HEK293 (cell line): ENCODE data around the gene STARD3.

Source experiments
- CTCF ChIA-PET: fragments of 350-600 bp; formaldehyde crosslinking; extraction: SDS; loops from one replicate; lab custom pipeline; 2021; ENCODE audit warnings: antibody characterized with exemption; lab: Yijun Ruan, JAX
- POLR2A ChIA-PET: fragments of 300-600 bp; formaldehyde crosslinking; extraction: SDS; loops from one replicate; lab custom pipeline; 2020; ENCODE audit warnings: antibody characterized with exemption, inconsistent platforms; lab: Yijun Ruan, JAX
- H3K27ac ChIP-seq: fragments of 200-500 bp; sonication (Bioruptor generic); 2 replicates; pipeline ENCODE4 v1.5.1; 2014; ENCODE audit warnings: low read depth, low read length, control low read depth, inconsistent platforms; ENCODE audit errors: extremely low read depth
- H3K36me3 ChIP-seq, 2 experiments: fragments of 200-500 bp in 1 of 2; sonication (Bioruptor generic) in 1 of 2; 1 replicate in 1 of 2; 2 replicates in 1 of 2; pipeline ENCODE4 v1.5.1; 2014 to 2017; ENCODE audit warnings: inconsistent platforms in 2 of 2, low read length in 2 of 2; ENCODE audit not compliant: control insufficient read depth in 2 of 2, insufficient read depth in 1 of 2
- H3K4me1 ChIP-seq: fragments of 200-500 bp; sonication (Bioruptor generic); 2 replicates; pipeline ENCODE4 v1.5.1; 2014; ENCODE audit warnings: mild to moderate bottlenecking, low read length, inconsistent platforms; ENCODE audit not compliant: control insufficient read depth, insufficient read depth
- H3K4me3 ChIP-seq: 2 replicates; pipeline ENCODE4 v1.5.1; 2011; ENCODE audit warnings: low read depth, mild to moderate bottlenecking, control low read depth, low read length, moderate library complexity
- H3K9me3 ChIP-seq: fragments of 200-500 bp; sonication (Bioruptor generic); 2 replicates; pipeline ENCODE4 v1.5.1; 2014; ENCODE audit warnings: low read depth, low read length, inconsistent platforms; ENCODE audit not compliant: control insufficient read depth, insufficient read depth
- HOXC10 ChIP-seq: sonication (generic); formaldehyde crosslinking; IDR thresholded peaks from 2 replicates; pipeline ENCODE4 v1.8.1; 2023; ENCODE audit warnings: mild to moderate bottlenecking, missing genetic modification reagents
- PBX3 ChIP-seq: sonication (generic); formaldehyde crosslinking; IDR thresholded peaks from 2 replicates; pipeline ENCODE4 v1.8.1; 2022; ENCODE audit warnings: mild to moderate bottlenecking, moderate library complexity, missing genetic modification reagents
- SP3 ChIP-seq: fragments of 450-650 bp; formaldehyde crosslinking; IDR thresholded peaks from 2 replicates; pipeline ENCODE4 v1.5.1; 2016; ENCODE audit warnings: missing biosample characterization, missing genetic modification characterization
- ZBTB10 ChIP-seq: fragments of 450-650 bp; formaldehyde crosslinking; IDR thresholded peaks from 2 replicates; pipeline ENCODE4 v1.5.1; 2016; ENCODE audit warnings: missing biosample characterization, missing genetic modification characterization
- ZBTB26 ChIP-seq: fragments of 450-650 bp; formaldehyde crosslinking; optimal IDR thresholded peaks from 2 replicates; pipeline ENCODE3; 2016; ENCODE audit warnings: missing biosample characterization, mild to moderate bottlenecking, missing genetic modification characterization
- ZNF112 ChIP-seq: fragments of 450-650 bp; formaldehyde crosslinking; IDR thresholded peaks from 2 replicates; pipeline ENCODE4 v1.5.0; 2017; ENCODE audit warnings: missing biosample characterization, missing genetic modification characterization
- ZNF114 ChIP-seq: fragments of 450-650 bp; formaldehyde crosslinking; IDR thresholded peaks from 2 replicates; pipeline ENCODE4 v1.5.0; 2017; ENCODE audit warnings: missing biosample characterization, missing genetic modification characterization
- ZNF146 ChIP-seq: fragments of 450-650 bp; formaldehyde crosslinking; IDR thresholded peaks from 2 replicates; pipeline ENCODE4 v1.5.1; 2016; ENCODE audit warnings: missing biosample characterization, missing genetic modification characterization
- ZNF157 ChIP-seq: fragments of 450-650 bp; formaldehyde crosslinking; IDR thresholded peaks from 2 replicates; pipeline ENCODE4 v1.5.1; 2016; ENCODE audit warnings: missing biosample characterization, missing genetic modification characterization
- ZNF23 ChIP-seq: fragments of 450-650 bp; formaldehyde crosslinking; IDR thresholded peaks from 2 replicates; pipeline ENCODE4 v1.5.1; 2016; ENCODE audit warnings: missing biosample characterization, missing genetic modification characterization, borderline replicate concordance
- ZNF239 ChIP-seq: fragments of 450-650 bp; formaldehyde crosslinking; IDR thresholded peaks from 2 replicates; pipeline ENCODE4 v1.5.1; 2016; ENCODE audit warnings: missing biosample characterization, missing genetic modification characterization
- ZNF274 ChIP-seq, 2 experiments: fragments of 200-500 bp in 1 of 2; fragments of 450-650 bp in 1 of 2; sonication (Bioruptor generic) in 1 of 2; formaldehyde crosslinking in 1 of 2; IDR thresholded peaks; 2 replicates each; pipeline versions ENCODE4 v1.5.1 to v1.6.1; 2014 to 2016; ENCODE audit warnings: borderline replicate concordance in 1 of 2, inconsistent platforms in 1 of 2, low read length in 1 of 2, missing biosample characterization in 1 of 2, missing genetic modification characterization in 1 of 2
- ZNF426 ChIP-seq: fragments of 450-650 bp; formaldehyde crosslinking; IDR thresholded peaks from 2 replicates; pipeline ENCODE4 v1.5.1; 2017; ENCODE audit warnings: missing biosample characterization, missing genetic modification characterization, mild to moderate bottlenecking, inconsistent platforms, moderate library complexity
- ZNF544 ChIP-seq: fragments of 450-650 bp; formaldehyde crosslinking; IDR thresholded peaks from 2 replicates; pipeline ENCODE4 v1.5.0; 2017; ENCODE audit warnings: missing biosample characterization, missing genetic modification characterization
- ZNF624 ChIP-seq: fragments of 450-650 bp; formaldehyde crosslinking; IDR thresholded peaks from 2 replicates; pipeline ENCODE4 v1.5.1; 2017; ENCODE audit warnings: missing biosample characterization, missing genetic modification characterization
- ZNF654 ChIP-seq: fragments of 450-650 bp; formaldehyde crosslinking; IDR thresholded peaks from 2 replicates; pipeline ENCODE4 v1.5.1; 2016; ENCODE audit warnings: low read depth, missing biosample characterization, missing genetic modification characterization
- ZNF660 ChIP-seq: fragments of 450-650 bp; IDR thresholded peaks from 2 replicates; pipeline ENCODE4 v1.5.1; 2018; ENCODE audit warnings: missing biosample characterization, mild to moderate bottlenecking, missing genetic modification characterization
- ZNF747 ChIP-seq: fragments of 450-650 bp; formaldehyde crosslinking; IDR thresholded peaks from 2 replicates; pipeline ENCODE4 v1.5.1; 2016; ENCODE audit warnings: missing biosample characterization, missing genetic modification characterization
- ZNF791 ChIP-seq: fragments of 450-650 bp; formaldehyde crosslinking; IDR thresholded peaks from 2 replicates; pipeline ENCODE4 v1.5.1; 2016; ENCODE audit warnings: missing biosample characterization, missing genetic modification characterization
- ZSCAN5A ChIP-seq: fragments of 450-650 bp; formaldehyde crosslinking; IDR thresholded peaks from 2 replicates; pipeline ENCODE4 v1.5.1; 2016; ENCODE audit warnings: missing biosample characterization, missing genetic modification characterization
- ZXDB ChIP-seq: fragments of 450-650 bp; formaldehyde crosslinking; IDR thresholded peaks from 2 replicates; pipeline ENCODE4 v1.5.1; 2016; ENCODE audit warnings: missing biosample characterization, missing genetic modification characterization
- TF ChIP-seq, protein P1 (sequence below): fragments of 450-650 bp; formaldehyde crosslinking; IDR thresholded peaks from 2 replicates; pipeline ENCODE4 v1.5.1; 2016; ENCODE audit warnings: missing biosample characterization, missing genetic modification characterization, low read depth
- TF ChIP-seq, protein P2 (sequence below): fragments of 450-650 bp; formaldehyde crosslinking; IDR thresholded peaks from 2 replicates; pipeline ENCODE4 v1.5.1; 2016; ENCODE audit warnings: missing biosample characterization, missing genetic modification characterization

The STARD3 gene

GRCh38 chr17:39659279-39660010 lies 22.5 kb downstream of the STARD3 start (continued):
- TF ChIP-seq ZSCAN5A (no peak), ZNF426 (tag by site-specific recombination) (no peak), HOXC10 (CRISPR knock-in tag) (no peak)

DNA sequence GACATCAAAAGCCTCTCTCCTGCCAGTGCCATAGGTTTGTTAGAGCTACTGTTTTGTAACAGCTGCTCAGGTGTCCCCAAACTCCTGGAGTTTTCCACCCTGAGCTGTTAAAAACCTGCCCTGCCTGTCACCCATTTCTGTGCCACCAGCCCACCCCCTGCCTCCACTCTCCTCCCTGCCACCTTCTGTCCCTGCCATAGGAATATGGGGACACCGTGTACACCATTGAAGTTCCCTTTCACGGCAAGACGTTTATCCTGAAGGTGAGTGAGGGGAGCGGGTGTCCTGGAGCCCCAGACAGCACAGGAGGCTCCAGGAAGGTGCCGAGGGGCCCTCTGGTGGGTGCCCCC lies 23.0 kb downstream of the STARD3 start:
- peaks cover 9% of the 10 kb centered on the region; the same call in 1 of the 2 replicates for H3K4me1 ChIP-seq
- peaks cover 3 to 66% of the 10 kb centered on the region in 2 experiments; a peak in 2 of 3 replicates for H3K36me3 ChIP-seq
- no peak overlapping the region for H3K4me3 ChIP-seq
- TF ChIP-seq ZNF654 (tag by site-specific recombination) (no peak), ZBTB10 (tag by site-specific recombination) (no peak), ZNF114 (tag by site-specific recombination) (no peak), ZNF146 (tag by site-specific recombination) (no peak), ZNF660 (no peak), ZNF624 (tag by site-specific recombination) (no peak), ZNF747 (no peak), ZNF23 (no peak), ZNF791 (no peak), ZNF274 (IDR thresholded peaks at IDR 0.05; ENCODE audit: low read length) (no peak), ZNF274 (tag by site-specific recombination; IDR thresholded peaks at IDR 0.05; ENCODE audit: borderline replicate concordance) (no peak), ZNF544 (tag by site-specific recombination) (no peak), ZNF157 (tag by site-specific recombination) (no peak), ZNF239 (tag by site-specific recombination) (no peak), ZXDB (no peak), PBX3 (CRISPR knock-in tag) (no peak), ZNF112 (tag by site-specific recombination) (no peak), ZBTB26 (tag by site-specific recombination) (no peak), SP3 (tag by site-specific recombination) (no peak)
- TF ChIP-seq, protein P1, sequence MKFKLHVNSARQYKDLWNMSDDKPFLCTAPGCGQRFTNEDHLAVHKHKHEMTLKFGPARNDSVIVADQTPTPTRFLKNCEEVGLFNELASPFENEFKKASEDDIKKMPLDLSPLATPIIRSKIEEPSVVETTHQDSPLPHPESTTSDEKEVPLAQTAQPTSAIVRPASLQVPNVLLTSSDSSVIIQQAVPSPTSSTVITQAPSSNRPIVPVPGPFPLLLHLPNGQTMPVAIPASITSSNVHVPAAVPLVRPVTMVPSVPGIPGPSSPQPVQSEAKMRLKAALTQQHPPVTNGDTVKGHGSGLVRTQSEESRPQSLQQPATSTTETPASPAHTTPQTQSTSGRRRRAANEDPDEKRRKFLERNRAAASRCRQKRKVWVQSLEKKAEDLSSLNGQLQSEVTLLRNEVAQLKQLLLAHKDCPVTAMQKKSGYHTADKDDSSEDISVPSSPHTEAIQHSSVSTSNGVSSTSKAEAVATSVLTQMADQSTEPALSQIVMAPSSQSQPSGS (tag by site-specific recombination), result no peak
- TF ChIP-seq, protein P2, sequence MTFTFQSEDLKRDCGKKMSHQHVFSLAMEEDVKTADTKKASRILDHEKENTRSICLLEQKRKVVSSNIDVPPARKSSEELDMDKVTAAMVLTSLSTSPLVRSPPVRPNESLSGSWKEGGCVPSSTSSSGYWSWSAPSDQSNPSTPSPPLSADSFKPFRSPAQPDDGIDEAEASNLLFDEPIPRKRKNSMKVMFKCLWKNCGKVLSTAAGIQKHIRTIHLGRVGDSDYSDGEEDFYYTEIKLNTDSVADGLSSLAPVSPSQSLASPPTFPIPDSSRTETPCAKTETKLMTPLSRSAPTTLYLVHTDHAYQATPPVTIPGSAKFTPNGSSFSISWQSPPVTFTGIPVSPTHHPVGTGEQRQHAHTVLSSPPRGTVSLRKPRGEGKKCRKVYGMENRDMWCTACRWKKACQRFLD (tag by site-specific recombination), result no peak
- no peaks in the 10 kb centered on the region for H3K9me3 ChIP-seq
- POLR2A ChIA-PET, result no interaction called here
- CTCF ChIA-PET, result interaction anchor here (0.9 to 1.9 kb wide), 4 partner anchors 8 to 38 kb away, joined by 3 to 7 read pairs (median 4); partner anchors contain the start of gene PNMT
- no peak overlapping the region for H3K27ac ChIP-seq
